ENCODE data around the gene SHISA8. TPM values are rescaled to one million over a fixed set of nuclear protein-coding genes. Genes with fewer than 3 reads are reported as not detected.

SHISA8 gene
- total RNA-seq, 1 donor: 0.52 TPM

- Histone ChIP-seq H3K9me3 (ENCODE audit: low read depth, low read length) (no peaks in the 10 kb centered on the region), H3K27me3 (ENCODE audit: insufficient read depth, low read length) (no peaks in the 10 kb centered on the region), H3K4me1 (ENCODE audit: insufficient read depth, low read length) (no peaks in the 10 kb centered on the region), H3K4me3 (ENCODE audit: low read length) (no peak overlapping the region)
These were observed 14.1 kb downstream of the SHISA8 start for GRCh38 chr22:41900652-41901312.

GRCh38 chr22:41899992-41900651 lies 14.8 kb downstream of the SHISA8 start:
- Histone ChIP-seq H3K4me3 (ENCODE audit: low read length) (no peak overlapping the region), H3K9me3 (ENCODE audit: low read depth, low read length) (no peaks in the 10 kb centered on the region), H3K4me1 (ENCODE audit: insufficient read depth, low read length) (no peaks in the 10 kb centered on the region), H3K27me3 (ENCODE audit: insufficient read depth, low read length) (no peaks in the 10 kb centered on the region)

GRCh38 chr22:41899110-41899509 lies 15.8 kb downstream of the SHISA8 start:
- H3K9me3 ChIP-seq (ENCODE audit: low read depth, low read length): no peaks in the 10 kb centered on the region
- no peak overlapping the region for H3K4me3 ChIP-seq (ENCODE audit: low read length)
- no peaks in the 10 kb centered on the region for H3K4me1 ChIP-seq (ENCODE audit: insufficient read depth, low read length)
- no peaks in the 10 kb centered on the region for H3K27me3 ChIP-seq (ENCODE audit: insufficient read depth, low read length)

GRCh38 chr22:41898645-41899044 lies 16.2 kb downstream of the SHISA8 start:
- Histone ChIP-seq H3K9me3 (ENCODE audit: low read depth, low read length) (no peaks in the 10 kb centered on the region), H3K27me3 (ENCODE audit: insufficient read depth, low read length) (no peaks in the 10 kb centered on the region), H3K4me1 (ENCODE audit: insufficient read depth, low read length) (no peaks in the 10 kb centered on the region), H3K4me3 (ENCODE audit: low read length) (no peak overlapping the region)

GRCh38 chr22:41893591-41894375 lies 21.1 kb downstream of the SHISA8 start:
- no peaks in the 10 kb centered on the region for H3K9me3 ChIP-seq (ENCODE audit: low read depth, low read length)
- H3K4me1 ChIP-seq (ENCODE audit: insufficient read depth, low read length): no peaks in the 10 kb centered on the region
- no peak overlapping the region for H3K4me3 ChIP-seq (ENCODE audit: low read length)
- no peaks in the 10 kb centered on the region for H3K27me3 ChIP-seq (ENCODE audit: insufficient read depth, low read length)

GRCh38 chr22:41892721-41893120 lies 22.2 kb downstream of the SHISA8 start:
- H3K4me3 ChIP-seq (ENCODE audit: low read length): no peak overlapping the region
- no peaks in the 10 kb centered on the region for H3K27me3 ChIP-seq (ENCODE audit: insufficient read depth, low read length)
- no peaks in the 10 kb centered on the region for H3K4me1 ChIP-seq (ENCODE audit: insufficient read depth, low read length)
- no peaks in the 10 kb centered on the region for H3K9me3 ChIP-seq (ENCODE audit: low read depth, low read length)

GRCh38 chr22:41891407-41891806 lies 23.5 kb downstream of the SHISA8 start:
- no peaks in the 10 kb centered on the region for H3K4me1 ChIP-seq (ENCODE audit: insufficient read depth, low read length)
- no peak overlapping the region for H3K4me3 ChIP-seq (ENCODE audit: low read length)
- H3K27me3 ChIP-seq (ENCODE audit: insufficient read depth, low read length): no peaks in the 10 kb centered on the region
- H3K9me3 ChIP-seq (ENCODE audit: low read depth, low read length): no peaks in the 10 kb centered on the region

- H3K27me3 ChIP-seq (ENCODE audit: insufficient read depth, low read length): no peaks in the 10 kb centered on the region
- H3K4me3 ChIP-seq (ENCODE audit: low read length): no peak overlapping the region
- no peaks in the 10 kb centered on the region for H3K9me3 ChIP-seq (ENCODE audit: low read depth, low read length)
- no peaks in the 10 kb centered on the region for H3K4me1 ChIP-seq (ENCODE audit: insufficient read depth, low read length)
These were observed 26.2 kb downstream of the SHISA8 start for GRCh38 chr22:41888627-41889200.

- no peaks in the 10 kb centered on the region for H3K4me1 ChIP-seq (ENCODE audit: insufficient read depth, low read length)
- no peak overlapping the region for H3K4me3 ChIP-seq (ENCODE audit: low read length)
- no peaks in the 10 kb centered on the region for H3K27me3 ChIP-seq (ENCODE audit: insufficient read depth, low read length)
- H3K9me3 ChIP-seq (ENCODE audit: low read depth, low read length): no peaks in the 10 kb centered on the region
These were observed 29.4 kb downstream of the SHISA8 start for GRCh38 chr22:41885516-41885915.

GRCh38 chr22:41885116-41885515 lies 29.8 kb downstream of the SHISA8 start:
- Histone ChIP-seq H3K4me1 (ENCODE audit: insufficient read depth, low read length) (no peaks in the 10 kb centered on the region), H3K4me3 (ENCODE audit: low read length) (no peak overlapping the region), H3K9me3 (ENCODE audit: low read depth, low read length) (no peaks in the 10 kb centered on the region), H3K27me3 (ENCODE audit: insufficient read depth, low read length) (no peaks in the 10 kb centered on the region)

- Histone ChIP-seq H3K9me3 (ENCODE audit: low read depth, low read length) (no peaks in the 10 kb centered on the region), H3K27me3 (ENCODE audit: insufficient read depth, low read length) (no peaks in the 10 kb centered on the region), H3K4me1 (ENCODE audit: insufficient read depth, low read length) (no peaks in the 10 kb centered on the region), H3K4me3 (ENCODE audit: low read length) (no peak overlapping the region)
These were observed 31.5 kb downstream of the SHISA8 start for GRCh38 chr22:41883400-41883799.

- Histone ChIP-seq H3K4me1 (ENCODE audit: insufficient read depth, low read length) (no peaks in the 10 kb centered on the region), H3K4me3 (ENCODE audit: low read length) (no peak overlapping the region), H3K27me3 (ENCODE audit: insufficient read depth, low read length) (no peaks in the 10 kb centered on the region), H3K9me3 (ENCODE audit: low read depth, low read length) (no peaks in the 10 kb centered on the region)
These were observed 34.2 kb downstream of the SHISA8 start for GRCh38 chr22:41880653-41881052.

GRCh38 chr22:41876675-41877074 lies 38.2 kb downstream of the SHISA8 start:
- no peaks in the 10 kb centered on the region for H3K9me3 ChIP-seq (ENCODE audit: low read depth, low read length)
- H3K4me3 ChIP-seq (ENCODE audit: low read length): no peak overlapping the region
- H3K27me3 ChIP-seq (ENCODE audit: insufficient read depth, low read length): no peaks in the 10 kb centered on the region
- peaks cover 5% of the 10 kb centered on the region for H3K4me1 ChIP-seq (ENCODE audit: insufficient read depth, low read length)

- no peaks in the 10 kb centered on the region for H3K27me3 ChIP-seq (ENCODE audit: insufficient read depth, low read length)
- H3K9me3 ChIP-seq (ENCODE audit: low read depth, low read length): no peaks in the 10 kb centered on the region
- no peak overlapping the region for H3K4me3 ChIP-seq (ENCODE audit: low read length)
- H3K4me1 ChIP-seq (ENCODE audit: insufficient read depth, low read length): peaks cover 5% of the 10 kb centered on the region
These were observed 38.6 kb downstream of the SHISA8 start for GRCh38 chr22:41876275-41876674.
